ENCODE data around the gene SDCCAG8.

The SDCCAG8 gene

DNA sequence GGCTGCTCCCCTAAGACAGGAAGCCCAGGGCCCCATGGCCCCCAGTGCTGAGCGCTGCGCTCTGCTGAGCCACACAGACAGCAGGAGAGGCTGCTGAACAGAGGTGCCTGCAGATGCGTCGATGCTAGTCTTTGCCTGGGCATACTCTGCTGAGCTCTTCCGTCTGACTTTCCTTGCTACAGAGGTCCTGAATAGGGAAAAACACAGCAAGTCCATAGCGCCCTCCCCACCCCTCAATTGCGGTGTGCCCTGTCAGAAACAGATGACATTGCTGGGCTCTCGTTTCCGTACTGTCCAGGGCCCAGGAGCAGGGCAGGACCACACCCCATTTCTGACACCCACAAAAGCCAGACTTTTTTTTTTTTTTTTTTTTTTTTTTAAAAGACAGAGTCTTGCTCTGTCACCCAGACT lies 252.5 kb downstream of the SDCCAG8 start:
- Histone ChIP-seq H3K27ac (ENCODE audit: low read length) (no peak overlapping the region), H3K27me3 (ENCODE audit: low read depth, low read length) (no peaks in the 10 kb centered on the region), H3K9me3 (ENCODE audit: insufficient read depth, low read length) (no peaks in the 10 kb centered on the region), H3K9ac (ENCODE audit: low read length) (no peak overlapping the region), H4K20me1 (ENCODE audit: insufficient read depth, low read length) (no peaks in the 10 kb centered on the region), H3K36me3 (replicated peaks; ENCODE audit: low read depth, low read length) (peaks cover 8% of the 10 kb centered on the region), H3K4me2 (ENCODE audit: low read length) (no peak overlapping the region), H3K79me2 (ENCODE audit: low read length) (no peaks in the 10 kb centered on the region), H3K4me3 (ENCODE audit: low read length) (no peak overlapping the region), H3K4me1 (ENCODE audit: low read length) (peaks cover 9% of the 10 kb centered on the region), H2AFZ (ENCODE audit: low read depth, low read length) (no peak overlapping the region)
- TF ChIP-seq, protein P1, sequence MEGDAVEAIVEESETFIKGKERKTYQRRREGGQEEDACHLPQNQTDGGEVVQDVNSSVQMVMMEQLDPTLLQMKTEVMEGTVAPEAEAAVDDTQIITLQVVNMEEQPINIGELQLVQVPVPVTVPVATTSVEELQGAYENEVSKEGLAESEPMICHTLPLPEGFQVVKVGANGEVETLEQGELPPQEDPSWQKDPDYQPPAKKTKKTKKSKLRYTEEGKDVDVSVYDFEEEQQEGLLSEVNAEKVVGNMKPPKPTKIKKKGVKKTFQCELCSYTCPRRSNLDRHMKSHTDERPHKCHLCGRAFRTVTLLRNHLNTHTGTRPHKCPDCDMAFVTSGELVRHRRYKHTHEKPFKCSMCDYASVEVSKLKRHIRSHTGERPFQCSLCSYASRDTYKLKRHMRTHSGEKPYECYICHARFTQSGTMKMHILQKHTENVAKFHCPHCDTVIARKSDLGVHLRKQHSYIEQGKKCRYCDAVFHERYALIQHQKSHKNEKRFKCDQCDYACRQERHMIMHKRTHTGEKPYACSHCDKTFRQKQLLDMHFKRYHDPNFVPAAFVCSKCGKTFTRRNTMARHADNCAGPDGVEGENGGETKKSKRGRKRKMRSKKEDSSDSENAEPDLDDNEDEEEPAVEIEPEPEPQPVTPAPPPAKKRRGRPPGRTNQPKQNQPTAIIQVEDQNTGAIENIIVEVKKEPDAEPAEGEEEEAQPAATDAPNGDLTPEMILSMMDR (IDR thresholded peaks at IDR 0.05; ENCODE audit: low read depth, low read length), result no peak
- no peak for TF ChIP-seq EZH2phosphoT487 (IDR thresholded peaks at IDR 0.05; ENCODE audit: low read depth)

DNA sequence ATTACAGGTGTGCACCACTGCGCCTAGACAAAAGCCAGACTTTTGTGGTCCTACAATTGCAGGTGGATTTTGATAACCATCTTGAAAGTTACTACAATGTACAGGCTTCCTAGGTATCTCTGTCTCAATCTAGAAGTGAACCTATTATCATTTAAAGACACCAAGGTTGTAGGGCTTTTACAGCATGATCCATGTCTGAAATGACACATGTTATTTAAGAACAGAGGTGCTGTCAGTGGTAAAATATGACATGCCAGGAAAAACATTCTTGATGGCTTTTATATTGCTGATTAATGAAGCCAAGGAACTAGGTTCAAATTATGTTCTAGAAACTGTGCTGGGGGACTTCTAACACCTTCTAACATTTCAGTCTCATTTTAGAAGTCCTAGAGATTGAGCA lies 253.1 kb downstream of the SDCCAG8 start:
- H3K9ac ChIP-seq (ENCODE audit: low read length), result no peak overlapping the region
- no peak overlapping the region for H3K4me2 ChIP-seq (ENCODE audit: low read length)
- no peaks in the 10 kb centered on the region for H3K79me2 ChIP-seq (ENCODE audit: low read length)
- peaks cover 15% of the 10 kb centered on the region for H3K4me1 ChIP-seq (ENCODE audit: low read length)
- H3K9me3 ChIP-seq (ENCODE audit: insufficient read depth, low read length), result no peaks in the 10 kb centered on the region
- TF ChIP-seq EZH2phosphoT487 (IDR thresholded peaks at IDR 0.05; ENCODE audit: low read depth), result no peak
- TF ChIP-seq, protein P1 (IDR thresholded peaks at IDR 0.05; ENCODE audit: low read depth, low read length), result no peak
- peaks cover 6% of the 10 kb centered on the region for H3K36me3 ChIP-seq (replicated peaks; ENCODE audit: low read depth, low read length)
- H3K27ac ChIP-seq (ENCODE audit: low read length), result no peak overlapping the region
- no peak overlapping the region for H2AFZ ChIP-seq (ENCODE audit: low read depth, low read length)
- H4K20me1 ChIP-seq (ENCODE audit: insufficient read depth, low read length), result no peaks in the 10 kb centered on the region
- no peaks in the 10 kb centered on the region for H3K27me3 ChIP-seq (ENCODE audit: low read depth, low read length)
- H3K4me3 ChIP-seq (ENCODE audit: low read length), result no peak overlapping the region

DNA sequence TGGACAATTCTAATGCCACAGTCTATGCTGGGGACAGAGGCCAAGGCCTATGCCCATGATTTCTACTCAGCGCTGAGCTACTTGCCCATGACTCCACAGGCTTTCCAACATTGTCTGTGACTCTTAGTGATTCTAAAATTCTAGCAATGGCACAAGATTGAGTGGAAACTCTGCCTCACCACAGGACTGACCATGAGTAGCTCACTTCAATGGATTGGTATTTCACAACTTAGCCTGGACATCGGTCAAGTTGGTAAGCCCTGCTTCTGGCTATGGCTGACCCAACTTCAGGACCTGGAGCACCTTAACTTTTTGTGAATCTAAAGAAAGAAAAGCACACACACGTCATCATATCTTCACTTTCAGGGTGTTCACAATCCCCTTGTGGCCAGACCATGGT lies 255.1 kb downstream of the SDCCAG8 start:
- Histone ChIP-seq H3K4me2 (ENCODE audit: low read length) (no peak overlapping the region), H3K9ac (ENCODE audit: low read length) (no peak overlapping the region), H2AFZ (ENCODE audit: low read depth, low read length) (no peak overlapping the region), H3K4me3 (ENCODE audit: low read length) (no peak overlapping the region), H3K4me1 (ENCODE audit: low read length) (peaks cover 35% of the 10 kb centered on the region), H3K9me3 (ENCODE audit: insufficient read depth, low read length) (no peaks in the 10 kb centered on the region), H3K36me3 (replicated peaks; ENCODE audit: low read depth, low read length) (peaks cover under 1% of the 10 kb centered on the region), H4K20me1 (ENCODE audit: insufficient read depth, low read length) (no peaks in the 10 kb centered on the region), H3K27me3 (ENCODE audit: low read depth, low read length) (no peaks in the 10 kb centered on the region), H3K27ac (ENCODE audit: low read length) (no peak overlapping the region), H3K79me2 (ENCODE audit: low read length) (no peaks in the 10 kb centered on the region)
- TF ChIP-seq, protein P1 (IDR thresholded peaks at IDR 0.05; ENCODE audit: low read depth, low read length), result no peak
- TF ChIP-seq EZH2phosphoT487 (IDR thresholded peaks at IDR 0.05; ENCODE audit: low read depth), result no peak

DNA sequence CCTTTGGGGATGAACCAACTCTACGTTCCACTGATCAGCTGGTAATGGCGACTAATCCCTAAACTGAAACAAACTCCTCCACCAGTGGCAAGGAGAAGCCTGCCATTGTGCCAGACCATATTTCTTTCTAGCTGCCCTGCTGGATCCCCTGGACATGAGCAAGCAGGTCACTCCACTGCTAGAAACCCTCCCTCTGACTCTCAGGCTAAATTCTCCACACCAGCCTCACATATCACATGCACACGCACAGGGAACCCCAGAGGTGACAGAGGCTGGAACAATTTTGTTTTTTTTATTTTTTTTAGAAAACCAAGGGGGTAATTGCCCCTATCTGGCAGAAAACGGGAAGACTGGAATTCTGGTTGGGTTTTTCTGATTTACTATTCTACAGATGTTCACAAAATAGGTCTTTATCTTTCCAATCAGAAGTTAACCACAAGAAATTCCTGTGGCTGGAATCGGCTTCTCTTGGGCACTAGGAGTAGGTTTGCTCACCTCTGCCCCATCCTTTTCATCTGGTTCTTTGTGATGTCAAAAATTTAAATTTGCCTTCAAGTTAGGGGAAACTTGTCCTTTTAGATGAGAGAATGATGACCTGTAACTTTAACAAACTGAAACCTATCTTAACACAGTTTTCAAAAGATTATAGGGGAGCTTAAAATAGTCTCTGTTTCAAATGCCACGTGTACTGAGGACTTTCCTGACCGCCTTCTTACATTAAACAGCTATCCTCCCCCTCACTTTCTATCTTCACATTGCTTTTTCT lies 258.1 kb downstream of the SDCCAG8 start:
- Histone ChIP-seq H3K4me3 (ENCODE audit: low read length) (peak overlapping the region; percentile 43), H3K4me1 (ENCODE audit: low read length) (peaks cover 42% of the 10 kb centered on the region), H2AFZ (ENCODE audit: low read depth, low read length) (peak overlapping the region; percentile 3; the same call in 1 of the 2 replicates), H3K79me2 (ENCODE audit: low read length) (no peaks in the 10 kb centered on the region), H3K9ac (ENCODE audit: low read length) (peak overlapping the region; percentile 28; the same call in 1 of the 2 replicates), H3K4me2 (ENCODE audit: low read length) (peak overlapping the region; percentile 61), H3K9me3 (ENCODE audit: insufficient read depth, low read length) (peaks cover 12% of the 10 kb centered on the region; the same call in 1 of the 2 replicates), H3K36me3 (replicated peaks; ENCODE audit: low read depth, low read length) (peaks cover 18% of the 10 kb centered on the region), H4K20me1 (ENCODE audit: insufficient read depth, low read length) (no peaks in the 10 kb centered on the region), H3K27ac (ENCODE audit: low read length) (peak overlapping the region; percentile 60), H3K27me3 (ENCODE audit: low read depth, low read length) (no peaks in the 10 kb centered on the region)
- TF ChIP-seq EZH2phosphoT487 (IDR thresholded peaks at IDR 0.05; ENCODE audit: low read depth), result no peak
- TF ChIP-seq, protein P1 (IDR thresholded peaks at IDR 0.05; ENCODE audit: low read depth, low read length), result no peak
